ENCODE data around the gene ERVFRD-1. TPM values are rescaled to one million over a fixed set of nuclear protein-coding genes. Genes with fewer than 3 reads are reported as not detected.

The ERVFRD-1 gene
- total and polyA plus RNA-seq, 2 of the 13 experiments (the other 11 are each of a cell fraction or from before 2014, with no cell fraction given): not detected

GRCh38 chr6:11055127-11055627 is 56.3 kb downstream of the ERVFRD-1 start (continued):
- no peak for TF ChIP-seq ATM (IDR thresholded peaks at IDR 0.05; ENCODE audit: borderline replicate concordance)
- no peak for TF ChIP-seq ZNF343 (CRISPR knock-in tag; IDR thresholded peaks at IDR 0.05)
- no peak for TF ChIP-seq POLR2G (IDR thresholded peaks at IDR 0.05; ENCODE audit: low read depth, low read length)
- peak; percentile 93 for TF ChIP-seq ATF2 (CRISPR knock-in tag; IDR thresholded peaks at IDR 0.05)
- TF ChIP-seq NR1H2 (CRISPR knock-in tag; IDR thresholded peaks at IDR 0.05; ENCODE audit: borderline replicate concordance, low read depth): no peak
- TF ChIP-seq ZNF20 (CRISPR knock-in tag; IDR thresholded peaks at IDR 0.05): no peak
- TF ChIP-seq ZNF513 (CRISPR knock-in tag; conservative IDR thresholded peaks at IDR 0.05): no peak
- TF ChIP-seq RFX3 (CRISPR knock-in tag; IDR thresholded peaks at IDR 0.05): no peak
- no peak for TF ChIP-seq IKZF4 (CRISPR knock-in tag; IDR thresholded peaks at IDR 0.05; ENCODE audit: borderline replicate concordance, low read depth, not compliant biosample characterization)
- TF ChIP-seq KLF6 (CRISPR knock-in tag; IDR thresholded peaks at IDR 0.05): no peak
- TF ChIP-seq TSC22D2 (CRISPR knock-in tag; IDR thresholded peaks at IDR 0.05; ENCODE audit: borderline replicate concordance): no peak
- TF ChIP-seq ZFY (CRISPR knock-in tag; IDR thresholded peaks at IDR 0.05): no peak
- TF ChIP-seq PATZ1 (CRISPR knock-in tag; IDR thresholded peaks at IDR 0.05): no peak
- no peak for TF ChIP-seq PHB2 (IDR thresholded peaks at IDR 0.05; ENCODE audit: partially characterized antibody)
- TF ChIP-seq ZNF460 (CRISPR knock-in tag; IDR thresholded peaks at IDR 0.05; ENCODE audit: borderline replicate concordance): no peak
- TF ChIP-seq ZNF83 (CRISPR knock-in tag; IDR thresholded peaks at IDR 0.05; ENCODE audit: borderline replicate concordance): no peak
- peak; percentile 99 for TF ChIP-seq HOXD1 (CRISPR knock-in tag; IDR thresholded peaks at IDR 0.05)
- peak; percentile 88 for TF ChIP-seq ATF7 (IDR thresholded peaks at IDR 0.05)
- TF ChIP-seq ATF7 (CRISPR knock-in tag; IDR thresholded peaks at IDR 0.05): no peak; the same call in 1 of the 2 replicates
- TF ChIP-seq SP5 (CRISPR knock-in tag; IDR thresholded peaks at IDR 0.05; ENCODE audit: borderline replicate concordance, low read depth): no peak
- 0 out of 2 replicates have a peak, but pooled peaks have one; percentile 24 for TF ChIP-seq HDAC1 (CRISPR knock-in tag; IDR thresholded peaks at IDR 0.05)
- no peak for TF ChIP-seq AKNA (CRISPR knock-in tag; IDR thresholded peaks at IDR 0.05; ENCODE audit: borderline replicate concordance)

All from HepG2 (cell line).